Muscle layer of duodenum (tissue), 2 donors: Measurements from ENCODE around the gene EME1.

ENCODE experiments used
- H3K27ac ChIP-seq: one replicate; pipeline ENCODE4 v1.7.0; 2013; ENCODE audit warnings: mild to moderate bottlenecking, low read length
- H3K27me3 ChIP-seq: one replicate; pipeline ENCODE4 v1.7.0; 2013; ENCODE audit warnings: low read depth, mild to moderate bottlenecking, control low read depth, low read length
- H3K36me3 ChIP-seq, 2 donors: one replicate each; pipeline ENCODE4 v1.7.0; 2013; ENCODE audit warnings: low read length in 2 of 2, control low read depth in 1 of 2, mild to moderate bottlenecking in 1 of 2; ENCODE audit not compliant: insufficient read depth in 2 of 2, control insufficient read depth in 1 of 2
- H3K4me1 ChIP-seq, 2 donors: one replicate each; pipeline ENCODE4 v1.7.0; 2013; ENCODE audit warnings: low read length in 2 of 2, mild to moderate bottlenecking in 2 of 2, control low read depth in 1 of 2, moderate library complexity in 1 of 2; ENCODE audit not compliant: insufficient read depth in 2 of 2, control insufficient read depth in 1 of 2
- H3K4me3 ChIP-seq, 2 donors: one replicate each; pipeline ENCODE4 v1.7.0; 2013; ENCODE audit warnings: low read length in 2 of 2, low read depth in 1 of 2, mild to moderate bottlenecking in 1 of 2
- H3K9me3 ChIP-seq, 2 donors: one replicate each; pipeline ENCODE4 v1.7.0; 2013; ENCODE audit warnings: low read length in 2 of 2, control low read depth in 1 of 2, mild to moderate bottlenecking in 1 of 2; ENCODE audit not compliant: control insufficient read depth in 1 of 2
- donor health status: healthy.

EME1 gene

GRCh38 chr17:50367401-50367800, 5.6 kb upstream of the EME1 start:
- Histone ChIP-seq H3K4me1 (peaks cover 0 to 37% of the 10 kb centered on the region in 2 donors), H3K36me3 (peaks cover 44 to 55% of the 10 kb centered on the region in 2 donors), H3K27me3 (no peaks in the 10 kb centered on the region)

GRCh38 chr17:50370052-50370451, 3.0 kb upstream of the EME1 start:
- H3K9me3 ChIP-seq: no peaks in the 10 kb centered on the region
- H3K27me3 ChIP-seq: no peaks in the 10 kb centered on the region
- peaks cover 3 to 21% of the 10 kb centered on the region in 2 donors for H3K4me1 ChIP-seq
- no peak overlapping the region for H3K27ac ChIP-seq
- H3K36me3 ChIP-seq: peaks cover 44 to 55% of the 10 kb centered on the region in 2 donors
- no peak overlapping the region for H3K4me3 ChIP-seq

More at GRCh38 chr17:50367401-50367800, 5.6 kb upstream of the EME1 start:
- H3K27ac ChIP-seq: no peak overlapping the region
- no peaks in the 10 kb centered on the region for H3K9me3 ChIP-seq
- H3K4me3 ChIP-seq: no peak overlapping the region

- Histone ChIP-seq H3K36me3 (peaks cover 41 to 42% of the 10 kb centered on the region in 2 donors), H3K27ac (no peak overlapping the region), H3K27me3 (no peaks in the 10 kb centered on the region), H3K9me3 (no peaks in the 10 kb centered on the region), H3K4me1 (peaks cover 3 to 21% of the 10 kb centered on the region in 2 donors), H3K4me3 (peak overlapping the region; percentile 85 to 94)
These were observed 1.5 kb upstream of the EME1 start for GRCh38 chr17:50371526-50371925.

- Histone ChIP-seq H3K4me3 (peak overlapping the region; percentile 85 to 94), H3K36me3 (peaks cover 33 to 35% of the 10 kb centered on the region in 2 donors), H3K27ac (peak overlapping the region; percentile 99), H3K9me3 (no peaks in the 10 kb centered on the region), H3K4me1 (peaks cover 3 to 21% of the 10 kb centered on the region in 2 donors), H3K27me3 (no peaks in the 10 kb centered on the region)
These were observed 739 bp upstream of the EME1 start for GRCh38 chr17:50372222-50372757.

- Histone ChIP-seq H3K4me3 (peak overlapping the region in 1 of 2 donors; percentile 94), H3K27me3 (no peaks in the 10 kb centered on the region), H3K36me3 (peaks cover 19 to 21% of the 10 kb centered on the region in 2 donors), H3K27ac (no peak overlapping the region), H3K9me3 (no peaks in the 10 kb centered on the region), H3K4me1 (peaks cover 3 to 21% of the 10 kb centered on the region in 2 donors)
These were observed 676 bp downstream of the EME1 start for GRCh38 chr17:50373705-50374104.

- Histone ChIP-seq H3K9me3 (no peaks in the 10 kb centered on the region), H3K4me1 (peaks cover 3 to 19% of the 10 kb centered on the region in 2 donors), H3K36me3 (peaks cover 5 to 8% of the 10 kb centered on the region in 2 donors), H3K27ac (no peak overlapping the region), H3K27me3 (no peaks in the 10 kb centered on the region), H3K4me3 (no peak overlapping the region)
These were observed 3.0 kb downstream of the EME1 start for GRCh38 chr17:50375858-50376538.

- no peak overlapping the region for H3K4me3 ChIP-seq
- no peak overlapping the region for H3K27ac ChIP-seq
- no peaks in the 10 kb centered on the region for H3K4me1 ChIP-seq
- peaks cover 19 to 40% of the 10 kb centered on the region in 2 donors for H3K36me3 ChIP-seq
- no peaks in the 10 kb centered on the region for H3K9me3 ChIP-seq
- H3K27me3 ChIP-seq: no peaks in the 10 kb centered on the region
These were observed 6.5 kb downstream of the EME1 start for GRCh38 chr17:50379351-50380132.

- no peak overlapping the region for H3K4me3 ChIP-seq
- H3K27me3 ChIP-seq: no peaks in the 10 kb centered on the region
- no peaks in the 10 kb centered on the region for H3K4me1 ChIP-seq
- peaks cover 29 to 51% of the 10 kb centered on the region in 2 donors for H3K36me3 ChIP-seq
- no peak overlapping the region for H3K27ac ChIP-seq
- H3K9me3 ChIP-seq: no peaks in the 10 kb centered on the region
These were observed 7.6 kb downstream of the EME1 start for GRCh38 chr17:50380369-50381259.

- H3K4me3 ChIP-seq: no peak overlapping the region
These were observed 8.3 kb downstream of the EME1 start for GRCh38 chr17:50381260-50381815.

GRCh38 chr17:50381920-50382319, 8.9 kb downstream of the EME1 start:
- Histone ChIP-seq H3K36me3 (peaks cover 39 to 64% of the 10 kb centered on the region in 2 donors), H3K27me3 (no peaks in the 10 kb centered on the region), H3K4me1 (no peaks in the 10 kb centered on the region), H3K9me3 (no peaks in the 10 kb centered on the region), H3K27ac (no peak overlapping the region), H3K4me3 (no peak overlapping the region)

More at GRCh38 chr17:50381260-50381815, 8.3 kb downstream of the EME1 start:
- H3K9me3 ChIP-seq: no peaks in the 10 kb centered on the region
- peaks cover 34 to 58% of the 10 kb centered on the region in 2 donors for H3K36me3 ChIP-seq
- no peaks in the 10 kb centered on the region for H3K4me1 ChIP-seq
- no peaks in the 10 kb centered on the region for H3K27me3 ChIP-seq
- no peak overlapping the region for H3K27ac ChIP-seq
